HuH-7.5 (cell line): ENCODE results near the gene SDK2.
"Not testable (repeated sequence)": the region's sequence is repeated elsewhere in the genome, so short reads cannot be mapped to it uniquely, and the experiment has no call there.

Experiments
- DNase-seq: peaks from one replicate; pipeline ENCODE4 v3.0.0; 2011; ENCODE audit warnings: low spot score

SDK2 gene

DNA sequence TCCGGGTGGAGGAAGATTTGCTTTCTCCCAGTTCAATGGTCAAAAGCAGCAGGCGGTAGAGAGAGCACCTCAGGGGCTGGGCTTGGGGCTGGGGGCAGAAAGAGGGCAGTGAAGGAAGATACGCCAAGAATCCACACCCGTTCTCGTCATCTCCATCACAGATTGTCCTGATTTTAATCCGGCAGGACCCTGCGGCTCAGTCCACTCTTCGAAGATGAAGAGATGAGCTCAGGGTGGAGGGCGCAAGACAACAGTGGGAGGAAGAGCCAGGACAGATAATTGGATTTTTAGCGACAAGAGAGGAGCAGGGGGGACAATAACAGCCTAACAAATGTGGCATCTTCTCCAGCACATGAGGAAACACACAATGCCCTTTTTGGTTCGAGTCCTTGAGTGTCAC is 165.9 kb downstream of the SDK2 start:
- no peak for DNase-seq

DNA sequence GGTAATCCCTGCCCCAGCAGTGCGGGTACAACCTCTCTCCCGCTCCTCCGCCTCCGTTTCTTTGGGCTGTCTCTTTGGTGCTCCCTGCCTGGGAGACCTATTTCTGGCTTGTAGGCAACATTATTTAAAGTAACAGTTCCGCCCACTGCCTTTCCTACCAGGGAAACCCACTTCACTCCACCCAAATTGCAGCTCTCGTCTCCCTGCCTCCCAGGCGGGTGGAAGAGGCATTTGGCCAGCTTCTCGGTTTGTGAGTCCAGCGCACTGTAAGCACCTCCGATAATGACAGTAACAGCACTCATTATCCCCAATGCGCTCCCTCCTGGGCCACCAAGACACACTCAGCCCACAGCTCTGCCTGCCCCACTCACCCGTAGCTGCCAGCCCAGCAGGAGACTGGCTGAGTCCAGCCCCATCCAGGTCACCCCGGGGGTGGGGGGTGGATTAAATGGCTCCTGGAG is 167.3 kb downstream of the SDK2 start:
- no peak for DNase-seq

DNA sequence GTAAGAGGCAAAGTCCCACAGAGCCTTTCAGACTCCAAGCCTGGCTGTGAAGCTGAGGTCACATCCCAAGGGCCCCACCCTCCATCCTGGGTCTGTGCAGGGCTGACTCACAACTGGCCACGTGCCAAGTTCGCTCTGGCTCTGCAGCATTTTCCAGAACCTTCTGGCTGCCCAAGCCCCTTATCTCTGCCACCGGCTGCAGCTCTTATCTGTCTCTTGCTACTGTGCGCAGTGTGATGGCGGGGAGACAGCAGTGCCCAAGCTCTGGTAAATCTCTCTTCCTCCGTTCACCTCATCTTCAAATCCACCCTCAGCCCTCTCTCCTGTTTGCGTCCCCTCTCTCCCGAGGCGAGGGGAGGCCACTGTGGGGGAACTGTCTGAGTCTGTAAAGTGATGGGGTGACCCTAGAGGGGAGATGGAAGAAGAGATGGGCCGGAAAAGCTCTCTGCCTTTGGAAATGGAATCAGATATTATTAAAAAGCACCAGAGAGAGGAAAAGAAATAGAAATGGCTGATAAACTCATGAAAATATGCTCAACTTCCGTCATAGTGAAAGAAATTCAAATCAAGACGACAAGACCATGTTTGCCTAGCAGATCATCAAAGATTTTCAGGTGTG is 169.8 kb downstream of the SDK2 start:
- DNase-seq = no peak

DNA sequence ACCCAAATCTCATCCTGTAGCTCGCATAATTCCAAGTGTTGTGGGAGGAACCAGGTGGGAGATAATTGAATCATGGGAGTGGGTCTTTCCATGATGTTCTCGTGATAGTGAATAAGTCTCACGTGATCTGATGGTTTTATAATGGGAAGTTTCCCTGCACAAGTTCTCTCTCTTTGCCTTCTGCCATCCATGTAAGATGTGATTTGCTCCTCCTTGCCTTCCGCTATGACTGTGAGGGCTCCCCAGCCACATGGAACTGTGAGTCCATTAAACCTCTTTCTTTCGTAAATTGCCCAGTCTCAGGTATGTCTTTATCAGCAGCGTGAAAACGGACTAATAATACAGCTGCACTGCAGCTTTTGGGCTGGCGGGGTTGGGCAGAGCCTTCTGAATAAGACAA is 171.5 kb downstream of the SDK2 start:
- DNase-seq = not testable (repeated sequence)

DNA sequence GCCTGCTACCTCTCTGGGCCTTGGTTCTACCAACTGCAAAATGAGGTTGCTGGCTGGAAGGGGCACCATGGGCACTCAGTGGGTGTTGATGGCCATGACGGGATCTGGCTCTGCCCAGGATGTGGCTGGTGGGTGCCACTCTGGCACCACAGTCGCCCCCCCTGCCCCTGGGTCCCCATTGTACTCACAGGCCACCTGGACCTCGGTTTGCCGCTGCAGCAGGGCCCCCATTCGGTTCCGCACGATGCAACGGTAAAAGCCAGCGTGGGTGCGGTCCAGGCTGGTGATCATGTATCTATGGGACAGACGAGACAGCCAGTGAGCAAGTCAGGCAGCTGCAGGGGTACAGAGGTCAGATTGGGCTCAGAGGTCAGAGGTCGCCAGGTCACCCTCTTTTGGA is 172.3 kb downstream of the SDK2 start:
- no peak for DNase-seq

DNA sequence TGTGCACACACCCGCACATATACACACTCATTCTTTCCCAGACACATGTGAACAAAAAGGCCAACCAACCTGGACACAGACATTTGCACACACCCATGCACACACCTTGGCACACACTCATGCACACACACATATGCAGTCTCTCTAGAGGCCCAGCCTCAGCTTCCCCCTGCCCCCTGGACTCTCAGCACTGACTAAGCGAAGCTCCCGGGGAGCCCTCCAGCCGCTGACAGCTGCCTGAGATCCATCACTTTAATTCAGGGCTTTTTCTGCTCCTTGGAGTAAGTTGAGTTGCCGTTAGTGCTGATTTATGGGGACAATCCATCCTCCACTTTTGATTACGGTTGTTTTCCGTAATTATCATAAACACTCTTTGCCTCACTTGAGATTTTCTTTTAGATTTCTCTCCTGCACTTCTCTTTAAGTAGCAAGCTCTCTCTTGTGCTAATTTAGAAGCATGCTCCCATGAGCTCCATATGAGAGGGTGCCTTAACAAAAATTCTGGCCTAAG is 173.9 kb downstream of the SDK2 start:
- no peak for DNase-seq

DNA sequence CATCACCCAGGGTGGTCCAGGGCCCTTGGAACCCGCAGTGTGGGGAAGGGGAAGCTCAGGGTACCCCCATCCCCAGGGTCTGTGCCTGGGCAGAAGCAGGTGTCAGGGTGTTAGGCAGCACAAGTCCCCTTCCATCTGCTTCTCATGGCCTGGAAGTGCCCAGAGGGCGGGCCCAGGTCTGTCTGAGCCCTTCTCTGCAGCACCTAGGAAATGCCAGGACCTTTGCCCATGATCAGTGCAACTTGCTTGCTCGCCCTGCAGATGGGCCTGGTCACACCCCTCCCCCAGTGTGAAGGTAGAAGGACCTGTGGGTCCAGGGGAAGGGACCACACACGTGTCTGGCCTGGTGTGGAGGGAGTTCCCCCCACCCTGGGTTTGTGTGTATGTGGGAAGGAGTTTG is 174.9 kb downstream of the SDK2 start:
- DNase-seq = no peak

DNA sequence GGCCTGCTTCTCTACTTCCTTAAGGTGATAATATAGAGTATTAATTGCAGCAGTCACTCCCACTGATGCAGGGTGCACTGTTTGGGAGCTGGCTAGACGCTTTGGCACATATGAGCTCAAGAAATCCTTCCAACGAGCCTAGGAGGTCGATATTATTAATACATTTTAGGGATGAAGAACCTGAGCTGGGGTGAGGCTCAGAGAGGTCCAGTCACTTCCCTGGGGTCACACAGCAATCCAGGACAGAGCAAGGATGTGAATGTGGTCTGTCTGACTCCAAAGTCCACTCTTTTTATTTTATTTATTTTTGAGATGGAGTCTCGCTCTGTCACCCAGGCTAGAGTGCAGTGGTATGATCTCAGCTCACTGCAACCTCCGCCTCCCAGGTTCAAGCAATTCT is 176.0 kb downstream of the SDK2 start:
- DNase-seq = no peak

DNA sequence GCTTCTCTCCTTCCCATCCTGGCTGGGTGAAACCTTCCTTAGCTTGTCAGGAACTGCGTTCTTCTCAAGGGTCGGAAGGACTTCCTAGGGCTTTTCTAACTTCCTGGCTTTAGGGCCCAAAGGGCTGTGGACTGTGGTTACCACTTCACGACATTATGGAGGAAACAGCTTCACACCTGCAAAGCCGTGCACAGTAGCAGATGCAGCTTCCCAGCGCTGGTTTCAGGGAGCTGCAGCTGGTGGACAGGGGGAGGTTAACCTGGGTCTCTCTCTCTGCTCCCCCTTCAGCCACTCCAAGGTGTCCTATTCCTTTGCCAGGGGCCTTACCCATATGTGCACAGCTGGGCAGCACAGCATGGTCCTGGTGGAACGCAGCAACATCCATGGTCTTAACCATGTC is 176.6 kb downstream of the SDK2 start:
- DNase-seq = no peak

DNA sequence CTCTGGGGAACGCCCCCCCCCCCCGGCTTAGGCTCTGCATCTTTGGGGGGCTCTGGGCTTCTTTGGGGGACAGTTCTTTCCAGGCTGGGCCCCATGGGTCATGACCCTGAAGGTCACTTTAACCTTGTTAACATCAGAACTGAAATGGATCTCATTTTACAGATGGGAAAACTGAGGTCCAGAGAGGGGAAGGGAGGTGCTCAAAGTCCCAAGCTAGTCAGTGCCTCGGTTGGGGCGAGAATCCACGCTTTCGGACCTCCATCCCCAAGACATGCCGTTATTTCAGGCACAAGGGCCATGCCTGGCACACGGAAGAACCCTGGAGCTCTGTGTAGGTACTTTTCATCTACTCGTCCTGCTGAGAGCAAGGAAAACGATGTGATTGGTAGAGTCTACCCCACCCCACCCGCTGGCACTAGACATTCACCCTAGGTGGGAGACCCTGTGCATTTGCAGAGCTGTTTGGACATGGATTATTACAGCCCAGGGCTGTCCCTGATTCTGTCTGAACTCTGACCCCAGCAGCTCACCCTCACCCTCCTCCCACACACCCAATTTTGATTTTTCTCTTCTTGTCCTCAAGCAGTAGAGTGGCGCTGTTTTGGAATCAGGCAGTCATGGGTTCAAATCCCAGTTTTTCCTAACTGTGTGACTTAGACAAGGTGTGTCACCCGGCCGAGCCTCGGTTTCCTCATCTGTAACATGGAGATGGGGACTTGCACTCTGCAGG is 177.4 kb downstream of the SDK2 start:
- no peak for DNase-seq

DNA sequence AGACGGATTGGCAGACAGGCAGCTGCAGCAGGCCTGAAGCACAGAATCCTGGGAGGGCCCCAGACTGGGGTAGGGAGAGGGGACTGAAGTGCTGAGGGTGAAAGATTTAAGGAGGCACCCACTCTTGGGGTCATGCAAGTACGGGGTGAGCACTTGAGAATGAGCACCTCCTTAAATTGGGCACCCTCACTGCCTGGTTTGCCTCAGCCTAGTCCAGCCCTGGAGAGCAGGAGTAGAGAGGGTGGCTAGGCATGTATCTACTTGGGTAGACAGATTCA is 178.4 kb downstream of the SDK2 start:
- no peak for DNase-seq

DNA sequence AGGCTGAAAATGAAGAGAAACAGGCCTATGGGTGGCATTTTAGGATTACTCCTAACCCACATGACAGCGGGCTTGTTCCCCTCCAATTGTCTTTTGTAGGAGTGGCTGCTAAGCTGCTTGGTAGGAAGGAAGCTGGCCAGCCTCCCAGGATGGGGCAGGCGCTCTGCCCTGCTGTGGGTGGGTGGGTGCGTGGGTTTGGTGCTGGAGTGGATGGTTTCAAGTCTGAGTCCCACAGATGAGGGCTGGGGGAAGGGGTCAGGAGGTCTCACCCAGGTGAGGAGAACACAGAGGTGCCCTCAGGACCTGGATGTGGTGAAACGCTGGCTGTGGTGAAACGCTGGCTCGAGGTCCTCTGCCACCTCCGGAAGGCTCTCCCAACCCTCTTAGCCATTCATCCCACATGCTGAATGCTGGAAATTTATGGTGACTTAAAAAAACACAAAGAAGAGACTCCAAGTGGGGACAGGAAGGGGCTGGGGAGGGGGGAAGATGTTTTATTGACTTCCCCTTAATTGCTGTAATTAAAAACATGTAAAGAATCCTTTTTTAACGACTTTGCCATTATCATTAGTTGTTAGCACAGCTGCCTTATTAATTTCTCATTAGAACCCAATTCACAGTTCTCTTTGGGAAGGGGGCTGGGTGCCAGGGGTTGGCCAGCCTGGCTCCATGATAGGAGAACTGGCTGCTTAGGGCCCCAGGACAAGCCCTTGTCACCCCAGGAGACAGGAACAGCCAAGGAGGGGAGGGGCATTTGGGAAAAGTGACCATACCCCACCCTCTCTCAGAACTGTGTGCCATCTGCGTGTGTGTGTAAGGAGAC is 178.9 kb downstream of the SDK2 start:
- DNase-seq = no peak

DNA sequence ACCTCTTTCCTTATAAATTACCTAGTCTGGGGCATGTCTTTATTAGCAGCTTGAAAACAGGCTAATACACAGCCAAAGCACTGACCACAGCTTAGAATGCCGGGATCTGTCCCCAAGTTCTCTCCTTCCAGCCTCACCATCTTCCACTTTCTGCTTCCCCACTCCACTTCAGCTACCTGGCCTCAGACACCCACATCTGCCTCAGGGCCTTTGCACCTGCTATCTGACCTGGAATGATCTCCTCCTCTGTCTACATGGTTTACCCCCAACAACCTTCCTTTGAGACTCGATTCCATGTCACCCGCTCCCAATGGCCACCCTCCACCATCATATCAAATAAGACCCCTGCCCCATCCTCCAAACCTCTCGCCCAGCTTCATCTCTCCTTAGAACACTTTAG is 179.8 kb downstream of the SDK2 start:
- DNase-seq = no peak

DNA sequence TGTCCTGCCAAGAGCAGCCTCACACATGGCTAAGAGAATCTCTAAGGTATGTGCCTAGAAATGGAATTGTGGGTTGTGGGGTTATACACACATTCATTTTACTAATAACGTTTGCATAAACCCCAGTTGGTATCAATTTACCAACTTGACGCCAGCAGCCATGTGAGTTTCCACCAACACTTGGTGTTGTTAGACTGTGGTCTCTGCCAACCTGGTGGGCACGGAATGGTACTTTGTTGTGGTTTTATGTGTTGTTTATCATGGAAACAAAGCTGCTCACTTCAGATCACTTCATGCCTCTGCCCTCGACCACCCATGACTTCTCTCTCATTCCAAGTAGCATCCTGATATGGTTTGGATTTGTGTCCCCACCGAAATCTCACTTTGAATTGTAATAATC is 180.4 kb downstream of the SDK2 start:
- DNase-seq = no peak

DNA sequence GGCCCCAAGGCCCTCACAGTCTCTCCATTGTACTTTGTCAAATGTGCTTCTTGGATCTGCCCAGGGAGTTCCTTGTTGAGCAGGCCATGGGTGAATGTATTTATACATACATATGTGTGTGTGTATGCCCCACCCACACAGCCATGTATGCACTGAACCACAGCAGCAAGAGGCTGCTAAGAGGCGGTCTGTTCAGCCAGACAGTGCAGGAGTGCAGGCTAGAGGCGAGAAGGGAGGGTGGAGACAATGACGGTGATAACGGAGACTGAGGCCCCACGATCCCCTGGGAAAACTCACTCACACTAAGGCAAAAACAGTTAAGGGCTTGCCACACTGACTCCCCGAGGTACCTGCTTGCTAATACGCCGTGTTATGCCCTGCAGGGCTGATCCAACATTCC is 181.4 kb downstream of the SDK2 start:
- DNase-seq = no peak

DNA sequence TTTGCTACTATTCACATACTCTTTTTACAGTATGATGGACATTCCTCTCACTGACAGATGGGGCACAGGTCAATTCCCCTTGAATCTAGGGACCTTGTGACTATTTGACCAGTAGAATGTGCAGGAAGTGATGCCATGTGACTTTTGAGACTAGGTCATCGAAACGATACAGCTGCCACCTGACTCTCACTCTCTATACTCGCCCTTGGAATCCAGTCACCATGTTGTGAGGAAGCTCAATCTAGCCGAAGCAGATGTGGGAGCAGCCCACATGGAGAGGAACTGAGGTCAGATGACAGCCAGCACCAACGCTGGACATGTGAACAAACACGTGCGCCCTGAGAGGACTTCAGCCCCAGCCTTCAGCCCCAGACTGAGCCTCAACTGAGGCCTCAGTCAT is 184.3 kb downstream of the SDK2 start:
- no peak for DNase-seq

DNA sequence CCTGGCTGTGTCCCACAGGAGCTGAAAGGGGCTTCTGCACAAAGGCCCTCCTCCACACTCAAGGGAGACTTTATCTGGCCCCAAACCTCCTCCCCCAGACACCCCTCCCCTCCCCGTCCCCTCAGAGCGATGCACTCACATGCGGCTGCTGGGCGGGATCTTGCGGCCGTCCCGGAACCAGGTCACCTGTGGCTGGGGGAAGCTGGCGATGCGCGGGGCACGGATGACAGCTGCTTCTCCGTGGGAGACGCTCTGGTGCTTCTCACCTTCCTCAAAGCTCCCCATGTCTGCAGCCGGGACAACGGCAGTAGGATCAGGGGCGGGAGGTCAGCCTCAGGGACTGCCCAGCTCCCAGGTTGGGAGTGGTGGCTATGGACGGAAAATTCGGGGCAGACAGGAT is 188.5 kb downstream of the SDK2 start:
- no peak for DNase-seq

DNA sequence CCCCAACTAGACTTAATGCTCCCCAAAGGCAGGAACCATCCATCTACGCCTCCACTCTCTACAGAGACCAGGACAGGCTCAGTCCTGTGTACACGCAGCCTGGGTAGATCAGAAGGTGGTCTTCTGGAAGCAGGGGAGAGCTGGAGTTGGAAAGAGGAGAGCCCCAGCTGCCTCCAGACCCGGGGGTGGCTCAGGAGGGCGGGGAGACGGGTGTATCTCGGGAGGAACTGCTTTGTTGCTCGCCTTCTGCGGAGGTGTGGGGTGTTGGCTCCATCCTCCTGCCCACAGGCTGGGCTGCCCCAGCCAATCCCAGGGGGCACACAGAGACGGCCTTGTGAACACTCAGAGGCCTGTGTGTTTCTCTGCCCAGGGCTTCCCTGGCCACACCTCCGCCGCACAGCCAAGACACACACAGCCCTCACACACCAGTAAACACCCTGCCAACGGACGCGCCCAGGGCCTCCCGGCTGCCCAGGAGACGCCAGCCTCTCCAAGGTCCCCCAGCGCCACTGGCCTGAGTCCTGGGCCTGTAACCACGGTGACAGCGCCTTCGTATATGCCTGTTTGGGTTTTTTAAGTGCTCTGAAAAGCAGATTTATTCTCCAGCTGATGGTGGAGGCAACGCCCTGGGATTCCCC is 189.1 kb downstream of the SDK2 start:
- no peak for DNase-seq

DNA sequence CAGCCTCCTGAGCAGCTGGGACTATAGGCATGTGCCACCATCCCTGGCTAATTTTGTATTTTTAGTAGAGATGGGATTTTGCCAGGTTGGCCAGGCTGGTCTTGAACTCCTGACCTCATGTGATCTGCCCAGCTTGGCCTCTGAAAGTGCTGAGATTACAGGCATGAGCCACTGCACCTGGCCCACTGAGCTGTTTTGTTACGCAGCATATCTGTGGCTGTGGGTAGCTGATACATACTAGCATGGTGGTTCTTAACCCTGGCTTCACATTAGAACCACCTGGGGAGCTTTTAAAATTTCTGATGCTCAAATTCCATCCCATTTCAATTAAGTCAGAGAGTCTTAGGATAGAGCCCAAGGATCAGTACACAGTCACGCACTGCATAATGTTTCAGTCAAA is 190.8 kb downstream of the SDK2 start:
- DNase-seq = not testable (repeated sequence)

DNA sequence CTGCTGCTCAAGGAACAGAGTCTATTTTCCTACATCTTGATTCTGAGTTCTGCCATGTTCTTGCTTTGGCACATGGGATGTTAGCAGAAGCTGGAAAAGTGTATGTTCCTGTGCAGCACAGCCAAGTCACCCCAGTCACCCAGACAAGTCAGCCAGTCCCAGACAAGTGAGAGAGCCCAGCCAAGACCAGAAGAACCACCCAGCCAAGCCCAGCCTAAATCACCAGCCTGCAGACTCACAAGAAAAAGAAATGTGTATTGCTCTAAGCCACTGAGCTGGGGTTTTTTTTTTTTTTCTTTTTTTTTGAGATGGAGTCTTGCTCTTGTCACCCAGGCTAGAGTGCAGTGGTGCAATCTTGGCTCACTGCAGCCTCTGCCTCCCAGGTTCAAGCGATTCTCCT is 191.2 kb downstream of the SDK2 start:
- no peak for DNase-seq

DNA sequence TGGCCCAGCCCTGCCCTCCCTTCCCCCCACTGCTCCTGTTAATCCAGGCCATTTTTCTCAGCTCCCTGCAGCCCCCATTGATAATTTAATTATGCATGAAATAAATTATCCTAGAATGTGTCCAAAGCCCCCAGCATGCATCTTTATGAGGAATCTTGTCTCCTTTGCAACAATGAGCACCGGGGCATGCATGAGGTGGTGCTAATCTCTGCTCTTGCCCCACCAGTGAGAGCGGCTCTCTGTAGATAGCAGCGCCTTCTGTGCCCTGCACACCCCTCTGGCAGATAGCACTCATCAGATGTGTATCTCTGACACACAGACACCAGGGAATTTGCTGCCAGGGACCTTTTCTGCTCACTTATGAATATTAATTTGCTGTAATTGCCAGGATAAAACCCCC is 192.2 kb downstream of the SDK2 start:
- DNase-seq = no peak

DNA sequence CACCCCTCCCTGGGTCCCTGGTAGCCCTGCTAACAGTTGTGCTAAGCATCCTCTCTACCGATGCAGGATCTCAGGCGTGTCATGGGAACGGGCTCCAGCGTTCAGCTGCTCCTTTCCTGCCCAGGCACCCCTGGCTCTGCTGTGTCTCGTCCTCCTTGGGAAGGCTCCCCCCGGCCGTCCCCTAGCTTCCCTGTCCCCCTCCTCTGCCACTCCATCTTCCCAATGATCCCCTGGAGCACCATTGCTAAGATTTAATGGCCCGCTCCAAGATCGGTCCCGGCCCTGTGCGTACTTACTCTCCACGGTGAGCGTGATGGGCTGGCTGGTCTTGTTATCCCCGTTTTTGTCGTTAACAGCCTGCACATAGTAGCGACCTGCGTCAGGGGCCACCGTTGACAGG is 196.9 kb downstream of the SDK2 start:
- no peak for DNase-seq

DNA sequence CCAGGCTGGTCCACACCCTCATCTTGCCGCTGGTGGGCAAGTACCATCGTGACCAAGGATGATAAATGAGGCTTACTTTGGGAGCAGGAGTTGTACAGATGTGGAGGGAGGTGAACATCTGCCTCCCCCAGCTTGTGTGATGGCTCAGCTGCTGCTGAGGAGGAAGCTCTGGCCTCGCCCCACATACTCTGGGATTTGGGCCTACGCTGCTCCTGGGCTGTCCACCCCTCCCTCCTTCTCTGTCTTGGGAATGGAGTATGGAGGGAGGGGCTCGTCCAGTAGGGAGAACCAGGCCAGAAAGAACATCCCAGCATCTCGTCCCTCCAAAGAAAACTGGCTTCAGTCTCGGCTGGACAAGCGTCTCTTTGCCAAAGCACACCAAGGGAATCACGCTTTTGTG is 197.6 kb downstream of the SDK2 start:
- no peak for DNase-seq
